GM23338 (cell line): ENCODE measurements around the gene UGT1A7. TPM values are rescaled to one million over a fixed set of nuclear protein-coding genes. Genes with fewer than 3 reads are reported as not detected.

Experiments used
- ATAC-seq: fragments of 200-7000 bp; cut with Tn5 transposase; 3 replicates; pipeline ENCODE4 v1.9.1; 2020
- DNase-seq: peaks from one replicate; pipeline ENCODE4 v3.0.0-alpha.2; 2015; ENCODE audit warnings: low spot score
- H2AFZ ChIP-seq: fragments of 200-600 bp; sonication (generic); 2 replicates; pipeline ENCODE4 v1.8.0; 2016; ENCODE audit warnings: antibody characterized with exemption, mild to moderate bottlenecking, moderate library complexity
- H3F3A ChIP-seq: fragments of 200-600 bp; sonication (generic); replicated peaks from 2 replicates; pipeline ENCODE4 v1.8.0; 2017; ENCODE audit warnings: antibody characterized with exemption, mixed run types, low read depth
- H3K27ac ChIP-seq: fragments of 200-600 bp; sonication (generic); 2 replicates; pipeline ENCODE4 v1.6.1; 2016; ENCODE audit warnings: low read depth
- H3K27me3 ChIP-seq: fragments of 200-600 bp; sonication (generic); 2 replicates; pipeline ENCODE4 v1.8.0; 2016; ENCODE audit warnings: mild to moderate bottlenecking, mixed run types, moderate library complexity; ENCODE audit not compliant: insufficient read depth
- H3K36me3 ChIP-seq: fragments of 200-600 bp; sonication (generic); 2 replicates; pipeline ENCODE4 v1.8.0; 2016; ENCODE audit warnings: mild to moderate bottlenecking; ENCODE audit not compliant: insufficient read depth
- H3K4me1 ChIP-seq: fragments of 200-600 bp; sonication (generic); 2 replicates; pipeline ENCODE4 v1.8.0; 2016; ENCODE audit warnings: mild to moderate bottlenecking, moderate library complexity; ENCODE audit not compliant: insufficient read depth
- H3K4me2 ChIP-seq: fragments of 200-600 bp; sonication (generic); 2 replicates; pipeline ENCODE4 v1.7.1; 2017; ENCODE audit warnings: mixed run types
- H3K4me3 ChIP-seq: fragments of 200-600 bp; sonication (generic); 2 replicates; pipeline ENCODE4 v1.6.1; 2016; ENCODE audit warnings: mixed run types
- H3K79me2 ChIP-seq: fragments of 200-600 bp; sonication (generic); replicated peaks from 2 replicates; pipeline ENCODE4 v1.8.0; 2017; ENCODE audit warnings: mild to moderate bottlenecking; ENCODE audit not compliant: insufficient read depth
- H3K9me2 ChIP-seq: fragments of 200-600 bp; sonication (generic); 2 replicates; pipeline ENCODE4 v1.8.0; 2017; ENCODE audit not compliant: insufficient read depth
- H4K20me1 ChIP-seq: fragments of 200-600 bp; sonication (generic); replicated peaks from 2 replicates; pipeline ENCODE4 v1.8.0; 2017; ENCODE audit warnings: mild to moderate bottlenecking; ENCODE audit not compliant: insufficient read depth
- H3K27ac Mint-ChIP-seq: 2 replicates; pipeline ENCODE4 v1.8.0; 2020; ENCODE audit warnings: inconsistent platforms, mild to moderate bottlenecking, moderate library complexity, mixed read lengths
- H3K27me3 Mint-ChIP-seq: 3 replicates; pipeline ENCODE4 v1.8.0; 2022; ENCODE audit warnings: low read depth, mild to moderate bottlenecking, moderate library complexity, mixed read lengths, inconsistent platforms; ENCODE audit not compliant: insufficient read depth, poor library complexity
- H3K36me3 Mint-ChIP-seq: 3 replicates; pipeline ENCODE4 v1.8.0; 2021; ENCODE audit warnings: low read depth, mild to moderate bottlenecking, inconsistent platforms, moderate library complexity, mixed read lengths
- H3K4me1 Mint-ChIP-seq: 3 replicates; pipeline ENCODE4 v1.8.0; 2020; ENCODE audit warnings: mild to moderate bottlenecking, inconsistent platforms, mixed read lengths
- H3K4me3 Mint-ChIP-seq: 3 replicates; pipeline ENCODE4 v1.8.0; 2021; ENCODE audit warnings: moderate library complexity, mild to moderate bottlenecking, inconsistent platforms, mixed read lengths
- H3K9me3 Mint-ChIP-seq: 3 replicates; pipeline ENCODE4 v1.8.0; 2020; ENCODE audit warnings: moderate library complexity, mild to moderate bottlenecking, inconsistent platforms, mixed read lengths
- CREB1 ChIP-seq: fragments of 250-450 bp; sonication (Bioruptor Pico); IDR thresholded peaks from 2 replicates; pipeline ENCODE4 v1.5.0; 2020; ENCODE audit warnings: low read depth, mild to moderate bottlenecking, moderate library complexity
- EZH2 ChIP-seq: fragments of 200-600 bp; sonication (generic); IDR thresholded peaks from one replicate; pipeline ENCODE4 v1.8.0; 2017; ENCODE audit warnings: antibody characterized with exemption, mild to moderate bottlenecking, low read depth; ENCODE audit not compliant: unreplicated experiment
- EZH2phosphoT487 ChIP-seq: fragments of 200-600 bp; sonication (generic); IDR thresholded peaks from one replicate; pipeline ENCODE4 v1.8.1; 2018; ENCODE audit warnings: antibody characterized with exemption; ENCODE audit not compliant: unreplicated experiment
- JUNB ChIP-seq: IDR thresholded peaks from one replicate; pipeline ENCODE4 v1.6.1; 2016; ENCODE audit warnings: antibody characterized with exemption; ENCODE audit not compliant: unreplicated experiment
- NANOG ChIP-seq: IDR thresholded peaks from 2 replicates; pipeline ENCODE4 v1.6.1; 2016; ENCODE audit warnings: antibody characterized with exemption, borderline replicate concordance
- POLR2AphosphoS5 ChIP-seq: IDR thresholded peaks from 2 replicates; pipeline ENCODE4 v1.6.1; 2016; ENCODE audit warnings: antibody characterized with exemption, low read depth
- STAT1 ChIP-seq: IDR thresholded peaks from one replicate; pipeline ENCODE4 v1.6.1; 2016; ENCODE audit warnings: antibody characterized with exemption; ENCODE audit not compliant: unreplicated experiment
- ZNF114 ChIP-seq: fragments of 250-450 bp; sonication (Bioruptor Pico); IDR thresholded peaks from 2 replicates; pipeline ENCODE4 v1.5.0; 2020; ENCODE audit warnings: mild to moderate bottlenecking, moderate library complexity
- ZNF331 ChIP-seq: fragments of 250-450 bp; sonication (Bioruptor Pico); IDR thresholded peaks from 2 replicates; pipeline ENCODE4 v1.5.0; 2020; ENCODE audit warnings: low read depth, mild to moderate bottlenecking, moderate library complexity
- polyA plus RNA-seq: library from polyadenylated mRNA; unstranded; fragments of >200 nt; fragmentation: Nextera tagmentation; extraction: Ambion mirVana; gene quantifications from 2 replicates; pipeline ENCODE4 v1.2.1, GENCODE V29; 2016
- total RNA-seq: library from RNA; depleted of rRNA; stranded (reverse); fragments of >200 nt; shearing (Covaris generic); gene quantifications from 2 replicates; pipeline ENCODE4 v1.2.3, GENCODE V29; 2014
- TF ChIP-seq, protein P1 (sequence below): IDR thresholded peaks from 2 replicates; pipeline ENCODE4 v1.6.1; 2016; ENCODE audit warnings: antibody characterized with exemption
- TF ChIP-seq, protein P2 (sequence below): fragments of 250-450 bp; sonication (Bioruptor Pico); IDR thresholded peaks from 2 replicates; pipeline ENCODE4 v1.5.0; 2020; ENCODE audit warnings: mild to moderate bottlenecking, moderate library complexity
- TF ChIP-seq, protein P3 (sequence below): IDR thresholded peaks from one replicate; pipeline ENCODE4 v1.6.1; 2018; ENCODE audit warnings: antibody characterized with exemption; ENCODE audit not compliant: unreplicated experiment
- TF ChIP-seq, protein P4 (sequence below), 2 experiments: fragments of 200-600 bp in 1 of 2; sonication (generic) in 1 of 2; conservative IDR thresholded peaks; 2 replicates each; pipeline versions ENCODE4 v1.5.1 to v1.6.1; 2016 to 2017; ENCODE audit warnings: antibody characterized with exemption in 2 of 2, low read depth in 2 of 2, mild to moderate bottlenecking in 2 of 2, moderate library complexity in 1 of 2

Gene UGT1A7
- total and polyA plus RNA-seq, 2 experiments from 2014 or later: not detected

DNA sequence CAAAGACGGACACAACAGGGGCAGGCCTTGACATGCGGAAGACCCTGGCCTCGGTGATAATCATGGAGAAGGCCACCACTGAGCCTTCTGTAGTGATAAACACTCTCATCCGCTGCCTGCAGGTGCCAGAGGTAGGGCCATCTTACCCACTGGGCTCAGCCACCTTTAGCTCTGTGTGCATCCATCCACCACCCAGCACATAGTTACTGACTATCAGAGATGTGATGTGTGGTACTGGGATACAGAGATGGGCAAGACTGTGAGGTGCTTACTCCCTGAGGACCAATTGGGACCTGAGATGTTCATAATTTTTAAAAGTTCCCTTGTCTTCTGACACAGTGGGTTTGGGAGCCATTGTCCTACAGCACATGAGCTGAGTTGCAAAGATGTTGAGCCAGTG lies 98.0 kb downstream of the UGT1A7 start:
- H3K27ac ChIP-seq: no peak overlapping the region
- H3K4me1 Mint-ChIP-seq: no peaks in the 10 kb centered on the region
- H3K9me2 ChIP-seq: 0 out of 2 replicates have a peak, but pooled peaks cover 4% of the 10 kb centered on the region
- no peaks in the 10 kb centered on the region for H3K79me2 ChIP-seq
- TF ChIP-seq CREB1 (CRISPR knock-in tag) (no peak), STAT1 (no peak), ZNF114 (CRISPR knock-in tag) (no peak), NANOG (no peak), ZNF331 (CRISPR knock-in tag) (no peak), EZH2phosphoT487 (no peak), JUNB (no peak), EZH2 (no peak), POLR2AphosphoS5 (no peak)
- TF ChIP-seq, protein P1, sequence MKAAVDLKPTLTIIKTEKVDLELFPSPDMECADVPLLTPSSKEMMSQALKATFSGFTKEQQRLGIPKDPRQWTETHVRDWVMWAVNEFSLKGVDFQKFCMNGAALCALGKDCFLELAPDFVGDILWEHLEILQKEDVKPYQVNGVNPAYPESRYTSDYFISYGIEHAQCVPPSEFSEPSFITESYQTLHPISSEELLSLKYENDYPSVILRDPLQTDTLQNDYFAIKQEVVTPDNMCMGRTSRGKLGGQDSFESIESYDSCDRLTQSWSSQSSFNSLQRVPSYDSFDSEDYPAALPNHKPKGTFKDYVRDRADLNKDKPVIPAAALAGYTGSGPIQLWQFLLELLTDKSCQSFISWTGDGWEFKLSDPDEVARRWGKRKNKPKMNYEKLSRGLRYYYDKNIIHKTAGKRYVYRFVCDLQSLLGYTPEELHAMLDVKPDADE: no peak
- TF ChIP-seq, protein P2, sequence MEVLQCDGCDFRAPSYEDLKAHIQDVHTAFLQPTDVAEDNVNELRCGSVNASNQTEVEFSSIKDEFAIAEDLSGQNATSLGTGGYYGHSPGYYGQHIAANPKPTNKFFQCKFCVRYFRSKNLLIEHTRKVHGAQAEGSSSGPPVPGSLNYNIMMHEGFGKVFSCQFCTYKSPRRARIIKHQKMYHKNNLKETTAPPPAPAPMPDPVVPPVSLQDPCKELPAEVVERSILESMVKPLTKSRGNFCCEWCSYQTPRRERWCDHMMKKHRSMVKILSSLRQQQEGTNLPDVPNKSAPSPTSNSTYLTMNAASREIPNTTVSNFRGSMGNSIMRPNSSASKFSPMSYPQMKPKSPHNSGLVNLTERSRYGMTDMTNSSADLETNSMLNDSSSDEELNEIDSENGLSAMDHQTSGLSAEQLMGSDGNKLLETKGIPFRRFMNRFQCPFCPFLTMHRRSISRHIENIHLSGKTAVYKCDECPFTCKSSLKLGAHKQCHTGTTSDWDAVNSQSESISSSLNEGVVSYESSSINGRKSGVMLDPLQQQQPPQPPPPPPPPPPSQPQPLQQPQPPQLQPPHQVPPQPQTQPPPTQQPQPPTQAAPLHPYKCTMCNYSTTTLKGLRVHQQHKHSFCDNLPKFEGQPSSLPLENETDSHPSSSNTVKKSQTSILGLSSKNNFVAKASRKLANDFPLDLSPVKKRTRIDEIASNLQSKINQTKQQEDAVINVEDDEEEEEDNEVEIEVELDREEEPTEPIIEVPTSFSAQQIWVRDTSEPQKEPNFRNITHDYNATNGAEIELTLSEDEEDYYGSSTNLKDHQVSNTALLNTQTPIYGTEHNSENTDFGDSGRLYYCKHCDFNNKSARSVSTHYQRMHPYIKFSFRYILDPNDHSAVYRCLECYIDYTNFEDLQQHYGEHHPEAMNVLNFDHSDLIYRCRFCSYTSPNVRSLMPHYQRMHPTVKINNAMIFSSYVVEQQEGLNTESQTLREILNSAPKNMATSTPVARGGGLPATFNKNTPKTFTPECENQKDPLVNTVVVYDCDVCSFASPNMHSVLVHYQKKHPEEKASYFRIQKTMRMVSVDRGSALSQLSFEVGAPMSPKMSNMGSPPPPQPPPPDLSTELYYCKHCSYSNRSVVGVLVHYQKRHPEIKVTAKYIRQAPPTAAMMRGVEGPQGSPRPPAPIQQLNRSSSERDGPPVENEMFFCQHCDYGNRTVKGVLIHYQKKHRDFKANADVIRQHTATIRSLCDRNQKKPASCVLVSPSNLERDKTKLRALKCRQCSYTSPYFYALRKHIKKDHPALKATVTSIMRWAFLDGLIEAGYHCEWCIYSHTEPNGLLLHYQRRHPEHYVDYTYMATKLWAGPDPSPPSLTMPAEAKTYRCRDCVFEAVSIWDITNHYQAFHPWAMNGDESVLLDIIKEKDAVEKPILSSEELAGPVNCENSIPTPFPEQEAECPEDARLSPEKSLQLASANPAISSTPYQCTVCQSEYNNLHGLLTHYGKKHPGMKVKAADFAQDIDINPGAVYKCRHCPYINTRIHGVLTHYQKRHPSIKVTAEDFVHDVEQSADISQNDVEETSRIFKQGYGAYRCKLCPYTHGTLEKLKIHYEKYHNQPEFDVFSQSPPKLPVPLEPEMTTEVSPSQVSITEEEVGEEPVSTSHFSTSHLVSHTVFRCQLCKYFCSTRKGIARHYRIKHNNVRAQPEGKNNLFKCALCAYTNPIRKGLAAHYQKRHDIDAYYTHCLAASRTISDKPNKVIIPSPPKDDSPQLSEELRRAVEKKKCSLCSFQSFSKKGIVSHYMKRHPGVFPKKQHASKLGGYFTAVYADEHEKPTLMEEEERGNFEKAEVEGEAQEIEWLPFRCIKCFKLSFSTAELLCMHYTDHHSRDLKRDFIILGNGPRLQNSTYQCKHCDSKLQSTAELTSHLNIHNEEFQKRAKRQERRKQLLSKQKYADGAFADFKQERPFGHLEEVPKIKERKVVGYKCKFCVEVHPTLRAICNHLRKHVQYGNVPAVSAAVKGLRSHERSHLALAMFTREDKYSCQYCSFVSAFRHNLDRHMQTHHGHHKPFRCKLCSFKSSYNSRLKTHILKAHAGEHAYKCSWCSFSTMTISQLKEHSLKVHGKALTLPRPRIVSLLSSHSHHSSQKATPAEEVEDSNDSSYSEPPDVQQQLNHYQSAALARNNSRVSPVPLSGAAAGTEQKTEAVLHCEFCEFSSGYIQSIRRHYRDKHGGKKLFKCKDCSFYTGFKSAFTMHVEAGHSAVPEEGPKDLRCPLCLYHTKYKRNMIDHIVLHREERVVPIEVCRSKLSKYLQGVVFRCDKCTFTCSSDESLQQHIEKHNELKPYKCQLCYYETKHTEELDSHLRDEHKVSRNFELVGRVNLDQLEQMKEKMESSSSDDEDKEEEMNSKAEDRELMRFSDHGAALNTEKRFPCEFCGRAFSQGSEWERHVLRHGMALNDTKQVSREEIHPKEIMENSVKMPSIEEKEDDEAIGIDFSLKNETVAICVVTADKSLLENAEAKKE (CRISPR knock-in tag): no peak
- TF ChIP-seq, protein P3, sequence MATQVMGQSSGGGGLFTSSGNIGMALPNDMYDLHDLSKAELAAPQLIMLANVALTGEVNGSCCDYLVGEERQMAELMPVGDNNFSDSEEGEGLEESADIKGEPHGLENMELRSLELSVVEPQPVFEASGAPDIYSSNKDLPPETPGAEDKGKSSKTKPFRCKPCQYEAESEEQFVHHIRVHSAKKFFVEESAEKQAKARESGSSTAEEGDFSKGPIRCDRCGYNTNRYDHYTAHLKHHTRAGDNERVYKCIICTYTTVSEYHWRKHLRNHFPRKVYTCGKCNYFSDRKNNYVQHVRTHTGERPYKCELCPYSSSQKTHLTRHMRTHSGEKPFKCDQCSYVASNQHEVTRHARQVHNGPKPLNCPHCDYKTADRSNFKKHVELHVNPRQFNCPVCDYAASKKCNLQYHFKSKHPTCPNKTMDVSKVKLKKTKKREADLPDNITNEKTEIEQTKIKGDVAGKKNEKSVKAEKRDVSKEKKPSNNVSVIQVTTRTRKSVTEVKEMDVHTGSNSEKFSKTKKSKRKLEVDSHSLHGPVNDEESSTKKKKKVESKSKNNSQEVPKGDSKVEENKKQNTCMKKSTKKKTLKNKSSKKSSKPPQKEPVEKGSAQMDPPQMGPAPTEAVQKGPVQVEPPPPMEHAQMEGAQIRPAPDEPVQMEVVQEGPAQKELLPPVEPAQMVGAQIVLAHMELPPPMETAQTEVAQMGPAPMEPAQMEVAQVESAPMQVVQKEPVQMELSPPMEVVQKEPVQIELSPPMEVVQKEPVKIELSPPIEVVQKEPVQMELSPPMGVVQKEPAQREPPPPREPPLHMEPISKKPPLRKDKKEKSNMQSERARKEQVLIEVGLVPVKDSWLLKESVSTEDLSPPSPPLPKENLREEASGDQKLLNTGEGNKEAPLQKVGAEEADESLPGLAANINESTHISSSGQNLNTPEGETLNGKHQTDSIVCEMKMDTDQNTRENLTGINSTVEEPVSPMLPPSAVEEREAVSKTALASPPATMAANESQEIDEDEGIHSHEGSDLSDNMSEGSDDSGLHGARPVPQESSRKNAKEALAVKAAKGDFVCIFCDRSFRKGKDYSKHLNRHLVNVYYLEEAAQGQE: no peak
- TF ChIP-seq, protein P4, sequence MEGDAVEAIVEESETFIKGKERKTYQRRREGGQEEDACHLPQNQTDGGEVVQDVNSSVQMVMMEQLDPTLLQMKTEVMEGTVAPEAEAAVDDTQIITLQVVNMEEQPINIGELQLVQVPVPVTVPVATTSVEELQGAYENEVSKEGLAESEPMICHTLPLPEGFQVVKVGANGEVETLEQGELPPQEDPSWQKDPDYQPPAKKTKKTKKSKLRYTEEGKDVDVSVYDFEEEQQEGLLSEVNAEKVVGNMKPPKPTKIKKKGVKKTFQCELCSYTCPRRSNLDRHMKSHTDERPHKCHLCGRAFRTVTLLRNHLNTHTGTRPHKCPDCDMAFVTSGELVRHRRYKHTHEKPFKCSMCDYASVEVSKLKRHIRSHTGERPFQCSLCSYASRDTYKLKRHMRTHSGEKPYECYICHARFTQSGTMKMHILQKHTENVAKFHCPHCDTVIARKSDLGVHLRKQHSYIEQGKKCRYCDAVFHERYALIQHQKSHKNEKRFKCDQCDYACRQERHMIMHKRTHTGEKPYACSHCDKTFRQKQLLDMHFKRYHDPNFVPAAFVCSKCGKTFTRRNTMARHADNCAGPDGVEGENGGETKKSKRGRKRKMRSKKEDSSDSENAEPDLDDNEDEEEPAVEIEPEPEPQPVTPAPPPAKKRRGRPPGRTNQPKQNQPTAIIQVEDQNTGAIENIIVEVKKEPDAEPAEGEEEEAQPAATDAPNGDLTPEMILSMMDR (conservative IDR thresholded peaks at IDR 0.05; ENCODE audit: low read depth in 2 of 2): no peak
- DNase-seq (no peak), ATAC-seq (no peak)
- H3K4me1 ChIP-seq: no peaks in the 10 kb centered on the region
- no peak overlapping the region for H2AFZ ChIP-seq
- H4K20me1 ChIP-seq: no peaks in the 10 kb centered on the region
- H3K27me3 ChIP-seq: no peaks in the 10 kb centered on the region
- peaks cover 26% of the 10 kb centered on the region for H3K9me3 Mint-ChIP-seq
- H3K4me2 ChIP-seq: no peak overlapping the region
- no peaks in the 10 kb centered on the region for H3K27me3 Mint-ChIP-seq
- H3K36me3 ChIP-seq: no peaks in the 10 kb centered on the region
- no peak overlapping the region for H3K4me3 ChIP-seq
- H3K36me3 Mint-ChIP-seq: peaks cover 4% of the 10 kb centered on the region; the same call in 2 of the 3 replicates
- no peak overlapping the region for H3K4me3 Mint-ChIP-seq
- H3F3A ChIP-seq: no peaks in the 10 kb centered on the region
- no peak overlapping the region for H3K27ac Mint-ChIP-seq
